ENCODE measurements around the gene CPT1C.

DNA sequence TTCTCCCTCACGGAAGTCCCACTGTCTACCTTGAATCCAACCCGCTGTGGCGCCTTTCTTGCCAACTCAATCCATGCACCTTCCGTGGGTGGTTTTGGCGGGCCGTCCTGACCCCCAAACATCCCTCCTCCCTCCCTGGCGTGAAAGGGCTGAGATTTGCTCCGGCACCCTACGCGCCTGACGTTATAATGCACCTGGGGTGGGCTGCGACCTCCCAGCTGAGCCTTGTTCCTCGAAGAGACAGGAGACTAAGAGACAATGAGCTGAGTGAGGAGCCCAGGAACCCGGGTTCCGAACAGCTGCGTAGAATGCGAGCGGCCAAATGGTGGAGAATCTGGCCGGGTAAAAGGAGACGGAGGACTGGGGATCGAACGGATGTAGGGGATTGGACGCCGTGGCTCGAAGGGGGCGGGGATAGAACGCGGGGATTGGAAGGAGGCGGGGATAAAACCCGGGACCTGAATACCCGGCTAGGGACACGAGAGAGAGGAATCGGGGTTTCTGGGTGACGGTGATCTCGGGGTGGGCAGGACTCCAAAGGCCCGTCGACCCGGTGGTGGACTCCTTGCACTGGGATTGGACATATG, at the start of gene CPT1C:
- TF ChIP-seq, protein P1, sequence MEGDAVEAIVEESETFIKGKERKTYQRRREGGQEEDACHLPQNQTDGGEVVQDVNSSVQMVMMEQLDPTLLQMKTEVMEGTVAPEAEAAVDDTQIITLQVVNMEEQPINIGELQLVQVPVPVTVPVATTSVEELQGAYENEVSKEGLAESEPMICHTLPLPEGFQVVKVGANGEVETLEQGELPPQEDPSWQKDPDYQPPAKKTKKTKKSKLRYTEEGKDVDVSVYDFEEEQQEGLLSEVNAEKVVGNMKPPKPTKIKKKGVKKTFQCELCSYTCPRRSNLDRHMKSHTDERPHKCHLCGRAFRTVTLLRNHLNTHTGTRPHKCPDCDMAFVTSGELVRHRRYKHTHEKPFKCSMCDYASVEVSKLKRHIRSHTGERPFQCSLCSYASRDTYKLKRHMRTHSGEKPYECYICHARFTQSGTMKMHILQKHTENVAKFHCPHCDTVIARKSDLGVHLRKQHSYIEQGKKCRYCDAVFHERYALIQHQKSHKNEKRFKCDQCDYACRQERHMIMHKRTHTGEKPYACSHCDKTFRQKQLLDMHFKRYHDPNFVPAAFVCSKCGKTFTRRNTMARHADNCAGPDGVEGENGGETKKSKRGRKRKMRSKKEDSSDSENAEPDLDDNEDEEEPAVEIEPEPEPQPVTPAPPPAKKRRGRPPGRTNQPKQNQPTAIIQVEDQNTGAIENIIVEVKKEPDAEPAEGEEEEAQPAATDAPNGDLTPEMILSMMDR (conservative IDR thresholded peaks at IDR 0.05; ENCODE audit: low read depth, low read length): no peak
- no peak for TF ChIP-seq RAD21 (IDR thresholded peaks at IDR 0.05; ENCODE audit: low read length)
- peak; percentile 73; the same call in 1 of the 2 replicates for TF ChIP-seq POLR2A (IDR thresholded peaks at IDR 0.05; ENCODE audit: low read depth, low read length)
